GM21360 (cell line): ENCODE measurements around the gene CD86.

Experiments used
- ATAC-seq: cut with Tn5 transposase; IDR thresholded peaks from one replicate; pipeline ENCODE4 v1.9.1; 2021; ENCODE audit warnings: mild to moderate bottlenecking, moderate library complexity; ENCODE audit not compliant: unreplicated experiment

CD86 gene

GRCh38 chr3:122058294-122058693 is 3.1 kb downstream of the CD86 start:
- ATAC-seq = no peak

DNA sequence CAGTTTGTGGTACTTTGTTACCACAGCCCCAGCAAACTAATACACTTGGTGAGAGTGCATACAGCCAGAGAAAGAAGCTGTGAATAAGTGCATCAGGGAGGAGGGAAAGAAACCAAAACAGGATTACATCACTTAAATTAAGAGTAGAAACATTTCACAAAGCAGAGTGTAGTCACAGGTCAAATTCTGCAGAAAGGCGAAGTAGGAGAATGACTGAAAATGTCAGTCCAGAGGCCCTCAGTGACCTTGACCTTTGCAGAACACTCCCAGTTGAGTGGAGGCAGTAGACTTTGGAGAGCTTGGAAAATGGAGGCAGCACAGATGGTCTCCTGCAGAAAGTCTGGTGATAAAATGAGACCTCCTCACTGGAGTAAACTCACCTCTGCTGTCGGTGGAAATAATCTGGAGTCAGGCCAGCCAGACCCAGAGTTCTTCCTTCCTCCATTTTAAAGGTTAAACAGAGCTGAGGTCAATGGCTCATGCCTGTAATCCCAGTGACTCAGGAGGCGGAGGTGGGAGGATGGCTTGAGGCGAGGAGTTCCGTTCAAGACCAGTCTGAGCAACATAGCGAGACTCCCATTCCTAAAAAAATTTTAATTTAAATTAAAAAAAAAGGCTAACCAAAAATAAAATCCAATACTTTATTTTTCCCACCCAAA is 5.0 kb downstream of the CD86 start:
- no peak for ATAC-seq

DNA sequence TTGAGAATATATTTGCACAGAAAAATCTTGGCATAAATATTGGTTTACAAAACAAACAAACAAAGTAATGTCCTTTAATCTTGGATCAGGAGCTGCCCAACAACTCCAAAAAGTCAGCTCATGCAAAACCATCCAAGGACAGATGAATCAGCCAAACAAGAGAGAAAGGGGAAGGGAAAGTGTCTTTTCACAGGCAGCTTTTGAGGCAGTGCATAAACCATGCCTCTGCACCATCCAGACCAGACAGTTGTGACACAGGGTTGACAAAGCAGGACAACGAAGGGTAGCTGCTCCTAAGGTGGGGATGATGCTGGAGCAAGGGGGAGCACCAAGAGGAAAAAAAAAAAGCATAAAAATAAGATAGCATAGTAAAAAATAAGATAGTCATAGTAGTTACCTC is 8.7 kb downstream of the CD86 start:
- ATAC-seq = no peak

GRCh38 chr3:122064326-122064725 is 9.2 kb downstream of the CD86 start:
- no peak for ATAC-seq

- ATAC-seq = no peak
Observed at GRCh38 chr3:122066331-122067213, 11.4 kb downstream of the CD86 start.

GRCh38 chr3:122067214-122067550 is 12.0 kb downstream of the CD86 start:
- ATAC-seq = no peak

GRCh38 chr3:122067588-122068240 is 12.6 kb downstream of the CD86 start:
- ATAC-seq = no peak

DNA sequence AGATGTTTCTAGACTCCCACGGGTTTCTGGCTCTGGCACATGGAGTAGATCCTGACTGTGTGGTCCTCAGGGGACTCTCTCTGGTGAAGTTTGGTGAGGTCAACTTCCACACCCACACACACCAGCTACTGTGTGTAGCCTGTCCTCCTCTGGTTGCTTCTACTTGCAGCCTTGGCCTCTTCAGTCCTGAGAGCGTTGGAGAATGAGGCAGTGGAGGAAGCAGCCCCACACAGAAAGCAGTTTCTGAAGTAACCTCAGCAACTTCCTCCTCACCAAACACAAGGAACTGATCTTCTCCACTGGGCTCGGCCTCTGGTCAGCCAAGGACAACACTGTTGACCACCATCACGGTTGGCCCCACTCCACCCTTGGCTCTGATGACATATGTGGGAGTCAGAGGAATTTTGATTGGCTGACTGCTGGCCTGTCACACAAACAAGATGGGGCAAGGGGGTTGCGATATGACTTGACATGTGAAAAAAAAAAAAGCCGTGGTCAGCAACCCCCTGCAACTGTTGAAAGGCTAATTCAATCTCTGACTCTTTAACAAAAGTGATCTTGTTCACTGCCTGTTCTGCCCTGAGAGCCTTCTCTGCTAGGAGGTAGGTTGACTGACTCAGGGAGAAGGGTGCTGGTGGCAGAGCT is 19.6 kb downstream of the CD86 start:
- ATAC-seq = peak; percentile 41

DNA sequence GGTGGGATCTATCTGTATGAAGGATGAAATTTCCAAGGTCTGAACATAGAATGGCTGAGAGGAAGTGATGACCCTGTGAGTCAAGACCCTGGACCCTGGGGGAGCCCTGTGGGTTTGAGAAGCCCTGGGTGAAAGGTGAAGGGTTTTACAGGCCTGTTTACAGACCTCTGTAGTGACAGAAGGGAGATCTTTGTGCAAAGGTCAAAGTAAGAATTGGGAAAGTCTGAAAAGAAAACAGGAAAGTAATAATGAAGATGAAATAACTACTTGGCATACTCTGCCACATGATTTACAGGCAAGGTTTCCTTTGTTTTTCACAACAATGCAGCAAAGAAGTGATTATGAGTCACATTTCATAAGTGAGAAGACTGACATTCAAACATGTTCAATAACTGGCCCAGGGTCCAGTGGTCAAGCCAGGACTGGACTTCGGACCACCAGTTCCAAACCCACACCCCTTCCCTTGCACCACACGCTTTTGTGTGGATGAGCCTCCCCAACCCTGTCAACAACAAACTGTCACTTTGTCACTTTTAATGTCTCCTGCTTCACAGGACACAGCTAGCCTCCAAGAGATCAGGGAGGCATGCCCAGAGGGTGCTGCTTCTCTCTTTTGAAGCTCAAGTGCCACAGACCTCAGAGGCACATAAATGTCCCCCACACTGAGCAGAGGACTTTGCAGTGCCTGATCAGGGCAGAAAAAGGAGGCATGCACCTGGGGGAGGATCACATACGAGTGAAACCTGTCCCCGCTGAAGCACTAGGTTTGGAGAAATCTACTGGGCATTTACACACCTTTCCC is 21.5 kb downstream of the CD86 start:
- no peak for ATAC-seq

DNA sequence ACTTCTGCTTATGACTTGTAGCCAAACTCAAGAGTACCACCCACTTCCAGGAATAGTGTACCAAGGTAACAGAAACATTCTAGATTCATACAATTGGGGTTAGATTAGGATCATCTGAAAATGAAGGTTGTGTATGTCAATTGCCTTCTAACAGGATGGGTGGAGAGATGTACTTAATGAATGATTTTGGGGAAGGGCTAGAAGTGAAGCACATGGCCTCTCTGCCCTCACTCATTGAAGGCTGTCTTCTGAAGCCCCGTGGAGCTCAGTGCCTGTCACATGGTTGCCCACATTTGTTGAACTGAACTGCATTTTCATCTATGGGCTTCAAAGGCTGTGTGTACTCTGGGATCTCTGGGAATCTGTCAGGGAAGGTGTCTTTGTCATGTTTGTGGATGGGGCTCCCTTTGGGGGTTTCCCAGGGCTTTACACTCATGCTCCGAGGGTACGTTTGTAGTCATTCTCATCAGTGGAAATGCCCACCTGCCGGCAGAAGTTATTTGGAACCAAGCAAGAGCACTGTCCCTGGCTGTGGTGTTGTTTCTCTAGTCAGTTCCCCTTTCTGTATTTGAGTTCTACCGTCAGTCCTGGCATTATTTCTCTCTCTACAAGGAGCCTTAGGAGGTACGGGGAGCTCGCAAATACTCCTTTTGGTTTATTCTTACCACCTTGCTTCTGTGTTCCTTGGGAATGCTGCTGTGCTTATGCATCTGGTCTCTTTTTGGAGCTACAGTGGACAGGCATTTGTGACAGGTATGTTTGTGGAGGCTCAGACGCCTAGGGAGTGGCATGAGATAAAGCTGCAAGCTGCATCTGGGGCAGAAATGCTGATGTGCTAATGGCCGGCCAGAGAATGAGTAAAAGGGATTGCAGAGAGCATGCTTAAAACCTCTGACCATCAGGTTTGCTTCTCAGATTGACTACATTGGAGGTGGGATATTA is 22.4 kb downstream of the CD86 start:
- no peak for ATAC-seq

- no peak for ATAC-seq
Observed at GRCh38 chr3:122078235-122078935, 23.2 kb downstream of the CD86 start.

- ATAC-seq = no peak
Observed at GRCh38 chr3:122079524-122080206, 24.5 kb downstream of the CD86 start.

DNA sequence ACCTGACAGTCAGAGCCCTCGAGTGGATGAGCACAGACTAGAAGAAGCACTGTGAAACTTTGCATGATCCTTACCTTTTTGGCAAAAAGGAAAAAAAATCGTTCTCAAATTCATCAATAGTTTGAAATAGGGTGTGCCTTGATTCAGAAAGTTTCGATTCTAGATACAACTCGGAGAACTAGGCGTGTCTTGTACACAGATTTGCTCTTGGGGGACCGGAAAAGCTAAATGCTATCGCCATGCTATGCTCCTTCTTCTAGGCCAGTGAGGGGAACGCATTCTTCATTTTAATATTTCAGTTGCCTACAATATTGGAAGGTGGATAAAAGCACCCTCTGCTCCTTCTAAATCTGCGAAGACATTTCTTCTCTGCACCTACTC is 25.0 kb downstream of the CD86 start:
- ATAC-seq = no peak

GRCh38 chr3:122081543-122082247 is 26.5 kb downstream of the CD86 start:
- peak; percentile 43 for ATAC-seq

- no peak for ATAC-seq
Observed at GRCh38 chr3:122082357-122082756, 27.2 kb downstream of the CD86 start.

- ATAC-seq = no peak
Observed at GRCh38 chr3:122084799-122085198, 29.6 kb downstream of the CD86 start.

GRCh38 chr3:122085673-122086072 is 30.5 kb downstream of the CD86 start:
- ATAC-seq = no peak

GRCh38 chr3:122088531-122088930 is 33.4 kb downstream of the CD86 start:
- no peak for ATAC-seq
